ENCODE measurements around the gene ATM.
A peak's percentile ranks its signal among the peaks of the same experiment; 100 is the strongest.

Gene ATM, protein sequence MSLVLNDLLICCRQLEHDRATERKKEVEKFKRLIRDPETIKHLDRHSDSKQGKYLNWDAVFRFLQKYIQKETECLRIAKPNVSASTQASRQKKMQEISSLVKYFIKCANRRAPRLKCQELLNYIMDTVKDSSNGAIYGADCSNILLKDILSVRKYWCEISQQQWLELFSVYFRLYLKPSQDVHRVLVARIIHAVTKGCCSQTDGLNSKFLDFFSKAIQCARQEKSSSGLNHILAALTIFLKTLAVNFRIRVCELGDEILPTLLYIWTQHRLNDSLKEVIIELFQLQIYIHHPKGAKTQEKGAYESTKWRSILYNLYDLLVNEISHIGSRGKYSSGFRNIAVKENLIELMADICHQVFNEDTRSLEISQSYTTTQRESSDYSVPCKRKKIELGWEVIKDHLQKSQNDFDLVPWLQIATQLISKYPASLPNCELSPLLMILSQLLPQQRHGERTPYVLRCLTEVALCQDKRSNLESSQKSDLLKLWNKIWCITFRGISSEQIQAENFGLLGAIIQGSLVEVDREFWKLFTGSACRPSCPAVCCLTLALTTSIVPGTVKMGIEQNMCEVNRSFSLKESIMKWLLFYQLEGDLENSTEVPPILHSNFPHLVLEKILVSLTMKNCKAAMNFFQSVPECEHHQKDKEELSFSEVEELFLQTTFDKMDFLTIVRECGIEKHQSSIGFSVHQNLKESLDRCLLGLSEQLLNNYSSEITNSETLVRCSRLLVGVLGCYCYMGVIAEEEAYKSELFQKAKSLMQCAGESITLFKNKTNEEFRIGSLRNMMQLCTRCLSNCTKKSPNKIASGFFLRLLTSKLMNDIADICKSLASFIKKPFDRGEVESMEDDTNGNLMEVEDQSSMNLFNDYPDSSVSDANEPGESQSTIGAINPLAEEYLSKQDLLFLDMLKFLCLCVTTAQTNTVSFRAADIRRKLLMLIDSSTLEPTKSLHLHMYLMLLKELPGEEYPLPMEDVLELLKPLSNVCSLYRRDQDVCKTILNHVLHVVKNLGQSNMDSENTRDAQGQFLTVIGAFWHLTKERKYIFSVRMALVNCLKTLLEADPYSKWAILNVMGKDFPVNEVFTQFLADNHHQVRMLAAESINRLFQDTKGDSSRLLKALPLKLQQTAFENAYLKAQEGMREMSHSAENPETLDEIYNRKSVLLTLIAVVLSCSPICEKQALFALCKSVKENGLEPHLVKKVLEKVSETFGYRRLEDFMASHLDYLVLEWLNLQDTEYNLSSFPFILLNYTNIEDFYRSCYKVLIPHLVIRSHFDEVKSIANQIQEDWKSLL (N-terminal part only)

DNA sequence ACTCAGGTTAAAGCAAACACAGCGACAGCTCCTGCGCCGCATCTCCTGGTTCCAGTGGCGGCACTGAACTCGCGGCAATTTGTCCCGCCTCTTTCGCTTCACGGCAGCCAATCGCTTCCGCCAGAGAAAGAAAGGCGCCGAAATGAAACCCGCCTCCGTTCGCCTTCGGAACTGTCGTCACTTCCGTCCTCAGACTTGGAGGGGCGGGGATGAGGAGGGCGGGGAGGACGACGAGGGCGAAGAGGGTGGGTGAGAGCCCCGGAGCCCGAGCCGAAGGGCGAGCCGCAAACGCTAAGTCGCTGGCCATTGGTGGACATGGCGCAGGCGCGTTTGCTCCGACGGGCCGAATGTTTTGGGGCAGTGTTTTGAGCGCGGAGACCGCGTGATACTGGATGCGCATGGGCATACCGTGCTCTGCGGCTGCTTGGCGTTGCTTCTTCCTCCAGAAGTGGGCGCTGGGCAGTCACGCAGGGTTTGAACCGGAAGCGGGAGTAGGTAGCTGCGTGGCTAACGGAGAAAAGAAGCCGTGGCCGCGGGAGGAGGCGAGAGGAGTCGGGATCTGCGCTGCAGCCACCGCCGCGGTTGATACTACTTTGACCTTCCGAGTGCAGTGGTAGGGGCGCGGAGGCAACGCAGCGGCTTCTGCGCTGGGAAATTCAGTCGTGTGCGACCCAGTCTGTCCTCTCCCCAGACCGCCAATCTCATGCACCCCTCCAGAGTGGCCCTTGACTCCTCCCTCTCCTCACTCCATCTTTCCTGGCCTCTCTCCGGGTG, at the start of gene ATM, which contains the start of gene NPAT:
ATM (plus strand) TSS at position 494 of the 774 bp plus-strand sequence. CDS start 4,558 bp downstream, outside the sequence.
NPAT (minus strand) TSS at position 65 of the 774 bp plus-strand sequence. CDS start 102 bp downstream, outside the sequence.
- peak; percentile 95 for FAIRE-seq

GRCh38 chr11:108177570-108177969, 45.3 kb upstream of the ATM start:
- FAIRE-seq = no peak

DNA sequence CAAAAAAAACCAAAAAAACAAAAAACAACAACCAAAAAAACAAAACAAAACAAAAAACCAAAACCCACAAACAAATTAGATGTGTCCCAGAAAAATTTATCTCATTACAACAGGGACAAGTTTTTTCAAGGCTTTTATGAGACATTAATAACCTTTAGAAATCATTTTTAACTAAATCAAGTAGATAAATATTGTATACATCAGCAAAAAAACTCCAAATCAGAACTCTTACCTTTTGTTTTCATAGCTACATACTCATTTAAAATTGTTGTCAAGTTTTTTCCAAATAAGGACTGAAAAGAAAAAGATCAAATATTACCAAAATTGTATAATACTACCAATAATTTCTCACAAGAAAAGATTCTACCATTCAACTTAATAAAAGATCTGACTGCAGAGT, 29.1 kb upstream of the ATM start:
- FAIRE-seq = no peak

- no peak for FAIRE-seq
Measured at GRCh38 chr11:108196901-108197300, 26.0 kb upstream of the ATM start.

- no peak for FAIRE-seq
Measured at GRCh38 chr11:108197351-108197750, 25.5 kb upstream of the ATM start.

GRCh38 chr11:108198833-108199232, 24.0 kb upstream of the ATM start:
- no peak for FAIRE-seq

- FAIRE-seq = no peak
Measured at GRCh38 chr11:108199446-108200321, 23.2 kb upstream of the ATM start.

- FAIRE-seq = no peak
Measured at GRCh38 chr11:108203075-108203474, 19.8 kb upstream of the ATM start.

- no peak for FAIRE-seq
Measured at GRCh38 chr11:108204376-108204775, 18.5 kb upstream of the ATM start.

GRCh38 chr11:108204929-108205499, 17.9 kb upstream of the ATM start:
- no peak for FAIRE-seq

- no peak for FAIRE-seq
Measured at GRCh38 chr11:108206171-108206570, 16.7 kb upstream of the ATM start.

DNA sequence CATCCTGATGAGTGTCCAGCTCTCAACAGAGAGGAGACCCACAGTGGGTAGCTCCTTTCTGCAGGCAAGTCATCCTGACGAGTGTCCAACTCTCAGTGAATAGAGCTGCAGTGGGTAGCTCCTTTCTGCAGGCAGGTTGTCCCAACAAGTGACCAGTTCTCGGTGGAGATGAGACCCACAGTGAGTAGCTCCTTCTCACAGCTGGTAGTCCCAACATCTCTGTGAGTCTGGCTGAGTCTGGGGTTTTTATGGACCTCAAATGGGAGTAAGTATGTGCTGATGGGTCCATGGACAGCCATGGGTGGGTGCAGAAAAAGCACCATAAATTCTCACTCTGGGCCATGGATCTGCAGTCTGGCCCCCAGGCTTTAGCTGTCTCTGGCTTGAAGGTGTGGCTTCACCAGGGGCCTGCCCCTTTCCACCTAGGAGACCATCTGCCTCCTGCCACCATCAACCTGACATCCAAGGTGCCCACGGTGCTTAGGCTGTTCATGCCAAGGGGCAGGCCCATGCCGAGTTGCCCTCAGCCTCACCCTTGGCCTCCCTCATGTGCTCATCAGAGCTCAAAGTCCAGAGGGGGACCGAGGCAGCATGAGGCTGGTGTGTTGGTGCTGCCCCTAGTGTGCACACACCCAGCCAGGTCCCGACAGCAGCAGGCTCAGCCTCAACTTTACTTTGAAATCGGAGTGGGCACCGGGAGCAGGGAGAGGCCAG, 15.7 kb upstream of the ATM start:
- no peak for FAIRE-seq

DNA sequence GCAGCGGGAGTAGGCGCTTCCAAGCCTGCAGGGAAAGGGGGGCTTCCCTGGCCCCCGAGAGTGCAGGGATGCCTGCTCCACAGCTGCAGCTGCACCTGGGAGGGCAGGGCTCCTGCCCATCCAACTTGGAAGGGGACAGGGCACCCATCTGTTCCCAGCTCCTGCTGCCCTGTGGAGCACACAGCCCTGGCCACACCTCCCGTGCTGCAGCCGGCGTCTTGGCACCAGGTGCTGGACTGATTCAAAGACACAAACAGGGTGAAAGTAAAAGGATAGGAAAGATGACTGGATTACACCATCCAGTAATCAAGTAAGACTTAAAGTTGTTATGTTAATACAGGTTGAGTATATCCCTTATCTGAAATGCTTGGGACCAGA, 15.2 kb upstream of the ATM start:
- no peak for FAIRE-seq

DNA sequence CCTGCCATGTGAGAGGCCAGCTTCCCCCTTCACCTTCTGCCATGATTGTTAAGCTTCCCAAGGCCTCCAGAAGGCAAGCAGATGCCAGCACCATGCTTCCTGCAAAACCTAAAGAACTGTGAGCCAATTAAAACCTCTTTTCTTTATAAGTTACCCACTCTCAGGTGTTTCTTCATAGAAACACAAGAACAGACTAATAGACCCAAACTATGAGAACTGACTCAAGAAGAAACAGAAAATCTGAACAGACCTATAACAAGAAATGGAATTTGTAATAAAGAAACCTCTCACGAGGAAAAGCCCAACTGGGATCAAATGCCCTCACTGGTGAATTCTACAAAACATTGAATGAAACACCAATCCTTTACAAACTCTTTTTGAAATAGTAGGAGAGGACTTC, 12.4 kb upstream of the ATM start:
- no peak for FAIRE-seq

DNA sequence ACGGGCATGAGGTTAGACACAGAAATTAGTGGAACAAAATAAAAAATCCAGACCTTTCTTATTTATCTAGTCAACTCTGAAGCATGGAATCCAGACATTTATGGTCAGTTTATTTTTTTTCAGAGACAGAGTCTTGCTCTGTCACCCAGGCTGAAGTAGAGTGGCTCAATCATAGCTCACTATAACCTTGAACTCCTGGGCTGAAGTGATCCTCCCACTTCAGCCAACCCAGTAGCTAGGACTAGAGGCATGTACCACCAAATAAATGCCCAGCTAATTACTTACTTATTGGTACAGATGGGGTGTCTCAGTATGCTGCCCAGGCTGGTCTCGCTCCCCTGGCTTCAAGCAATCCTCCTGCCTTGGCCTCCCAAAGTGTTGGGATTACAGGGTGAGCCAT, 9.1 kb upstream of the ATM start:
- no peak for FAIRE-seq

GRCh38 chr11:108216988-108217387, 5.9 kb upstream of the ATM start:
- no peak for FAIRE-seq

GRCh38 chr11:108218455-108218854, 4.4 kb upstream of the ATM start:
- FAIRE-seq = no peak

- no peak for FAIRE-seq
Measured at GRCh38 chr11:108218912-108219783, 3.7 kb upstream of the ATM start.

Data from endometrium (tissue), 2 donors.